MCF 10A (cell line): ENCODE results near the gene DIP2C. TPM values are rescaled to one million over a fixed set of nuclear protein-coding genes. Genes with fewer than 3 reads are reported as not detected.

Source experiments
- BruUV-seq: library from RNA; stranded (reverse); fragments of 400-500 nt; replicated peaks from 2 replicates; lab custom pipeline; 2021; lab: Mats Ljungman, UMichigan
- CTCF ChIA-PET: fragments of 300-600 bp; sonication (Branson Sonifier 250); formaldehyde crosslinking; extraction: SDS; loops from one replicate; lab custom pipeline; 2021; ENCODE audit warnings: antibody characterized with exemption, inconsistent platforms; lab: Yijun Ruan, JAX
- POLR2A ChIA-PET: fragments of 300-600, 350-650 bp; sonication (Branson Sonifier 250); formaldehyde crosslinking; extraction: SDS; loops from one replicate; lab custom pipeline; 2020; ENCODE audit warnings: antibody characterized with exemption, inconsistent platforms; lab: Yijun Ruan, JAX
- DNase-seq: peaks from one replicate; pipeline ENCODE4 v3.0.0-alpha.2; 2018; ENCODE audit not compliant: unreplicated experiment
- H3K27ac Mint-ChIP-seq: one replicate; pipeline ENCODE4 v1.8.0; 2022; ENCODE audit warnings: mild to moderate bottlenecking, low read depth, mixed read lengths; ENCODE audit not compliant: unreplicated experiment
- H3K27me3 Mint-ChIP-seq: one replicate; pipeline ENCODE4 v1.8.0; 2022; ENCODE audit warnings: mixed read lengths; ENCODE audit not compliant: insufficient read depth, unreplicated experiment
- H3K36me3 Mint-ChIP-seq: one replicate; pipeline ENCODE4 v1.8.0; 2022; ENCODE audit warnings: mild to moderate bottlenecking, moderate library complexity, mixed read lengths; ENCODE audit not compliant: insufficient read depth, unreplicated experiment
- H3K4me1 Mint-ChIP-seq: one replicate; pipeline ENCODE4 v1.8.0; 2022; ENCODE audit warnings: mixed read lengths; ENCODE audit not compliant: insufficient read depth, unreplicated experiment
- H3K4me3 Mint-ChIP-seq: one replicate; pipeline ENCODE4 v1.8.0; 2022; ENCODE audit warnings: mild to moderate bottlenecking, moderate library complexity, mixed read lengths; ENCODE audit not compliant: unreplicated experiment
- H3K9me3 Mint-ChIP-seq: one replicate; pipeline ENCODE4 v1.8.0; 2022; ENCODE audit warnings: mixed read lengths; ENCODE audit not compliant: unreplicated experiment
- intact Hi-C: fragments of 100-400 bp; cut with micrococcal nuclease; formaldehyde crosslinking; loops from 2 replicates; pipeline ENCODE4 v1.14.1; 2022
- total RNA-seq: library from RNA; stranded (reverse); gene quantifications from 2 replicates; pipeline ENCODE4 v1.2.3, GENCODE V29; 2022
- TF ChIP-seq, protein P1 (sequence below): fragments of 200-600 bp; IDR thresholded peaks from one replicate; pipeline ENCODE4 v1.8.0; 2022; ENCODE audit warnings: antibody characterized with exemption, mild to moderate bottlenecking; ENCODE audit not compliant: unreplicated experiment

DIP2C gene
- total RNA-seq, 1 experiment from 2014 or later = 0.37 TPM

DNA sequence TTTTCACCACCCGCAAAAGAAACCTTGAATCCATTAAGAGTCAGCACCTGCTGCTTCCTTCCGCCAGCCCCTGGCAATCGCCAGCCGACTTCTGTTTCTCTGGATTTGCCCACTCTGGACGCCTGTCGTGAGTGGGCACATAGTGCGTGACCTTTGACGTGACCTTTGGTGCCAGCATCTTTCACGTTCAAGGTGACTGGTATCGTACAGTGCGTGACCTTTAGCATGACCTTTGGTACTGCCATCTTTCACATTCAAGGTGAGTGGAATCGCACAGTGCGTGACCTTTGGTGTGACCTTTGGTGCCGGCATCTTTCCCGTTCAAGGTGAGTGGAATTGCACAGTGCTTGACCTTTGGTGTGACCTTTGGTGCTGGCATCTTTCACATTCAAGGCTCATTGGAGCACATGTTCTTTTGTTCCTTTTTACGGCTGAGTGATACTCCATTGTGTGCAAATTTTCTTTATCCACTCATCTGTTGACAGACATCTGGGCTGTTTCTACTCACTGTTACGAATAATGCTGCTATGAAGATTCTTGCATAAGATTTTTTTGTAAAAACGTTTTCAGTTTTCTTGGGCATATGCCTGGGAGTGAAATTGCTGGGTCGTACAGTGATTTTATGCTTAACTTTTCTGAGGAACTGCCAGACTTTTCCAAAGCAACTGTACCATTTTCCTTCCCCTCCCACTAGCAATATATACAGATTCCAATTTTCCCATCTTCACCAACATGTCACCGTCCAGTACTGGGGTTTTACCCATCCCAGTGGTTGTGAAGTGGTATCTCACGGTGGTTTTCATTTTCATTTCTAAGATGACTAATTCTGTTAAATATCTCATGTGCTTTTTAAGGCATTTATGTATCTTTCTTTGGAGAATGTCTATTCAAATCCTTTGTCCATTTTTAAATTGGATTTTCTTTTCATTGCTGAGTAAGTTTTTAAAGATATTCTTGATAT, 145.3 kb downstream of the DIP2C start:
- Mint-ChIP-seq H3K4me1 (no peaks in the 10 kb centered on the region), H3K9me3 (no peaks in the 10 kb centered on the region), H3K27ac (no peak overlapping the region), H3K36me3 (peaks cover 5% of the 10 kb centered on the region), H3K4me3 (no peak overlapping the region), H3K27me3 (peaks cover 29% of the 10 kb centered on the region)
- no TSS peak for BruUV-seq
- intact Hi-C loops = no loop called here
- CTCF ChIA-PET = no interaction called here
- no peak for DNase-seq
- TF ChIP-seq, protein P1, sequence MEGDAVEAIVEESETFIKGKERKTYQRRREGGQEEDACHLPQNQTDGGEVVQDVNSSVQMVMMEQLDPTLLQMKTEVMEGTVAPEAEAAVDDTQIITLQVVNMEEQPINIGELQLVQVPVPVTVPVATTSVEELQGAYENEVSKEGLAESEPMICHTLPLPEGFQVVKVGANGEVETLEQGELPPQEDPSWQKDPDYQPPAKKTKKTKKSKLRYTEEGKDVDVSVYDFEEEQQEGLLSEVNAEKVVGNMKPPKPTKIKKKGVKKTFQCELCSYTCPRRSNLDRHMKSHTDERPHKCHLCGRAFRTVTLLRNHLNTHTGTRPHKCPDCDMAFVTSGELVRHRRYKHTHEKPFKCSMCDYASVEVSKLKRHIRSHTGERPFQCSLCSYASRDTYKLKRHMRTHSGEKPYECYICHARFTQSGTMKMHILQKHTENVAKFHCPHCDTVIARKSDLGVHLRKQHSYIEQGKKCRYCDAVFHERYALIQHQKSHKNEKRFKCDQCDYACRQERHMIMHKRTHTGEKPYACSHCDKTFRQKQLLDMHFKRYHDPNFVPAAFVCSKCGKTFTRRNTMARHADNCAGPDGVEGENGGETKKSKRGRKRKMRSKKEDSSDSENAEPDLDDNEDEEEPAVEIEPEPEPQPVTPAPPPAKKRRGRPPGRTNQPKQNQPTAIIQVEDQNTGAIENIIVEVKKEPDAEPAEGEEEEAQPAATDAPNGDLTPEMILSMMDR = no peak
- POLR2A ChIA-PET = no interaction called here

- Mint-ChIP-seq H3K4me1 (no peaks in the 10 kb centered on the region), H3K9me3 (no peaks in the 10 kb centered on the region), H3K27ac (no peak overlapping the region), H3K27me3 (peaks cover 29% of the 10 kb centered on the region), H3K36me3 (peaks cover 5% of the 10 kb centered on the region), H3K4me3 (no peak overlapping the region)
- no TSS peak for BruUV-seq
- no peak for DNase-seq
- TF ChIP-seq, protein P1 = no peak
- POLR2A ChIA-PET = interaction anchor here (0.6 kb wide), 1 partner anchor 393 kb away, joined by 3 read pairs; no protein-coding TSS in a partner anchor
- CTCF ChIA-PET = no interaction called here
- intact Hi-C loops = no loop called here
These were observed 146.3 kb downstream of the DIP2C start for GRCh38 chr10:543131-543530.

DNA sequence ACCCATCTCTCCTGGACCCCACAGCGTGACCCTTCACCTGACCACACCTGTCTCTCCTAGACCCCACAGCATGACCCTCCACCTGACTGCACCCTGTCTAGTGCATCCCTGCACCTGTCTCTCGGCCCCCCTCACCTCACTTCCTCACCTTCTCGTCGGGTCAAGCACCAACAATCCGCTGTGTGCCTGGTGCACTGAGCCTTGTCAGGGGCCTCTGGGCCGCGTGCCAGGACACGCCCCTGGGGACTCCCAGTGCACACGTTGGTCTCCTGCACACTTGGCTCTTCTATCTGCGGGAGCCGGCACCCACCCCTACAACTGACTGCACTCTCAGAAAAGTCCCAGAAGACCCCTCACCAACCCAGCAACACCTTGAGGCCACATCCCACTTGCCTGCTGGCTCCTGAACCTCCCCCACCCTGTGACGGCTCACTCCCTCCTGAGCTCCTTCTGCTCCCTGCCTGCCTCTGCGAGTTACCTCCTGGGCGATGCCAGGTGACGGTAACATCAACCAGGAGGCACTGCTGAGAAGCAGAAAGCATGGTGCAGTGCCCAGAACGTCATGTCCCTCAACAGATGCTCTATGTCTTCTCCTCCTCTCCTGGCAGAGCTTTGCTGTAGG, 147.6 kb downstream of the DIP2C start:
- peaks cover 5% of the 10 kb centered on the region for H3K36me3 Mint-ChIP-seq
- no peaks in the 10 kb centered on the region for H3K4me1 Mint-ChIP-seq
- TF ChIP-seq, protein P1 = no peak
- CTCF ChIA-PET = interaction anchor here (1.0 kb wide), 1 partner anchor 30 kb away, joined by 3 read pairs; no protein-coding TSS in a partner anchor
- POLR2A ChIA-PET = no interaction called here
- no TSS peak for BruUV-seq
- H3K27ac Mint-ChIP-seq = no peak overlapping the region
- peaks cover 36% of the 10 kb centered on the region for H3K27me3 Mint-ChIP-seq
- H3K9me3 Mint-ChIP-seq = no peaks in the 10 kb centered on the region
- intact Hi-C loops = no loop called here
- no peak for DNase-seq
- H3K4me3 Mint-ChIP-seq = no peak overlapping the region

DNA sequence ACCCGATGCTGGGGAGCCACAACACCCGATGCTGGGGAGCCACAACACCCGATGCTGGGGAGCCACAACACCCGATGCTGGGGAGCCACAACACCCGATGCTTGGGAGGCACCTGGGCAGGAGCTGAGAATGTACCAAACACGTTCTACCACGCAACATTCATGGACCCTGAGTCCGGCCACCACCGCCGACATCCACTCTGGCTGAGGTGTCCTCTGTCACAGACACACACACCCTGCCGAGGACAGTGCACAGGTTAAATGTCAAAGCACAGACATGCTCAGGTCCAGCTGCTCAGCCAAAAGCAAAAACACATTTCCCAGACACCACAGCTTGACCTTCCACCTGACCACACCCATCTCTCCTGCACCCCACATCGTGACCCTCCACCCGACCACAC, 148.4 kb downstream of the DIP2C start:
- Mint-ChIP-seq H3K27me3 (peaks cover 44% of the 10 kb centered on the region), H3K4me3 (no peak overlapping the region), H3K4me1 (no peaks in the 10 kb centered on the region), H3K27ac (no peak overlapping the region), H3K9me3 (no peaks in the 10 kb centered on the region), H3K36me3 (peaks cover 5% of the 10 kb centered on the region)
- TF ChIP-seq, protein P1 = no peak
- ChIA-PET CTCF (interaction anchor here (1.0 kb wide), 1 partner anchor 30 kb away, joined by 3 read pairs; no protein-coding TSS in a partner anchor), POLR2A (no interaction called here)
- DNase-seq = no peak
- no TSS peak for BruUV-seq
- intact Hi-C loops = no loop called here
